Neural progenitor cell (in vitro differentiated cells): ENCODE data around the gene GDPD5.

Experiments used
- CTCF ChIP-seq: fragments of 200-600 bp; sonication (generic); IDR thresholded peaks from 2 replicates; pipeline ENCODE4 v1.5.1; 2017; ENCODE audit warnings: antibody characterized with exemption, mild to moderate bottlenecking
- EZH2phosphoT487 ChIP-seq: fragments of 200-600 bp; sonication (generic); IDR thresholded peaks from 2 replicates; pipeline ENCODE4 v1.6.1; 2017; ENCODE audit warnings: antibody characterized with exemption

GRCh38 chr11:75553889-75554257, 28.1 kb upstream of the GDPD5 start:
- no peak for TF ChIP-seq CTCF
- TF ChIP-seq EZH2phosphoT487, result no peak
